ENCODE results near the gene TACSTD2. TPM values are rescaled to one million over a fixed set of nuclear protein-coding genes. Genes with fewer than 3 reads are reported as not detected.

Gene TACSTD2
- total RNA-seq, 1 experiment from 2014 or later = 1.2 TPM

GRCh38 chr1:58608297-58608696, 31.2 kb upstream of the TACSTD2 start:
- Histone ChIP-seq H3K9ac (ENCODE audit: extremely low read depth, insufficient read length, low read length) (no peak overlapping the region), H2AK5ac (ENCODE audit: insufficient read length, low read length) (no peak overlapping the region), H3K27ac (ENCODE audit: insufficient read length, low read depth, low read length) (no peak overlapping the region), H3K4me1 (ENCODE audit: insufficient read depth, low read length) (no peaks in the 10 kb centered on the region), H2BK5ac (ENCODE audit: insufficient read length, low read length) (no peak overlapping the region), H2BK15ac (ENCODE audit: low read depth, low read length) (no peak overlapping the region), H4K5ac (ENCODE audit: insufficient read length, low read depth, low read length) (no peak overlapping the region), H3K23me2 (ENCODE audit: insufficient read length, low read depth, low read length, poor library complexity, severe bottlenecking) (no peaks in the 10 kb centered on the region), H4K20me1 (ENCODE audit: control insufficient read depth, insufficient read depth, insufficient read length) (no peaks in the 10 kb centered on the region), H3K56ac (ENCODE audit: insufficient read length, low read depth, low read length) (no peak overlapping the region), H3K23ac (ENCODE audit: insufficient read length, low read depth, low read length) (no peak overlapping the region), H3K14ac (ENCODE audit: insufficient read depth, low read length) (no peak overlapping the region), H3T11ph (ENCODE audit: low read length) (no peak overlapping the region), H3K9me3 (ENCODE audit: control insufficient read depth, low read depth, low read length) (no peaks in the 10 kb centered on the region), H3K79me2 (ENCODE audit: insufficient read depth, low read length) (no peaks in the 10 kb centered on the region), H4K8ac (replicated peaks; ENCODE audit: insufficient read length, low read depth, low read length) (no peak overlapping the region), H3K4ac (ENCODE audit: low read depth, low read length) (no peak overlapping the region), H2BK120ac (ENCODE audit: low read depth, low read length, poor library complexity, severe bottlenecking) (no peak overlapping the region), H3K79me1 (ENCODE audit: insufficient read depth, low read depth, low read length, poor library complexity, severe bottlenecking) (no peaks in the 10 kb centered on the region), H4K91ac (ENCODE audit: insufficient read length, low read depth, low read length) (no peak overlapping the region), H3K18ac (ENCODE audit: insufficient read length, low read depth, low read length) (no peak overlapping the region), H3K4me2 (ENCODE audit: insufficient read depth, insufficient read length, low read length) (no peak overlapping the region), H2AFZ (ENCODE audit: low read length) (no peak overlapping the region), H2BK12ac (ENCODE audit: insufficient read length, low read depth, low read length) (no peak overlapping the region), H3K27me3 (ENCODE audit: insufficient read depth, low read length) (no peaks in the 10 kb centered on the region), H2BK20ac (ENCODE audit: low read depth, low read length, poor library complexity, severe bottlenecking) (no peak overlapping the region)
- no peak for DNase-seq
- TF ChIP-seq CTCF (conservative IDR thresholded peaks at IDR 0.05) = no peak
- H3K4me1 Mint-ChIP-seq = peaks cover 5 to 6% of the 10 kb centered on the region in 2 experiments; a peak in 2 of 4 replicates
- H3K27ac Mint-ChIP-seq = no peak overlapping the region
- no peaks in the 10 kb centered on the region for H3K36me3 Mint-ChIP-seq (ENCODE audit: insufficient read depth in 1 of 3, low read depth in 3 of 3)
- peaks cover 2 to 5% of the 10 kb centered on the region in 2 experiments; a peak in 2 of 5 replicates for H3K9me3 Mint-ChIP-seq
- H3K27me3 Mint-ChIP-seq (ENCODE audit: low read depth) = no peaks in the 10 kb centered on the region
- H3K4me3 Mint-ChIP-seq = no peak overlapping the region
